K562 (cell line): ENCODE measurements around the gene EDARADD. TPM values are rescaled to one million over a fixed set of nuclear protein-coding genes. Genes with fewer than 3 reads are reported as not detected.
A peak's percentile ranks its signal among the peaks of the same experiment; 100 is the strongest.

Source experiments
- ATAC-seq: fragments of 200-7000 bp; cut with Tn5 transposase; 3 replicates; pipeline ENCODE4 v1.9.1; 2020; ENCODE audit warnings: moderate library complexity
- BruUV-seq: library from RNA; stranded (reverse); fragments of 400-500 nt; replicated peaks from 2 replicates; lab custom pipeline; 2021; lab: Mats Ljungman, UMichigan
- CTCF ChIA-PET: fragments of 300-600 bp; formaldehyde crosslinking; extraction: SDS; loops from one replicate; lab custom pipeline; 2021; ENCODE audit warnings: low intra/inter-chr PET ratio; lab: Yijun Ruan, JAX
- POLR2A ChIA-PET: fragments of 300-600, 350-650 bp; sonication (Branson Sonifier 250); formaldehyde crosslinking; extraction: SDS; loops from one replicate; lab custom pipeline; 2021; ENCODE audit warnings: antibody characterized with exemption, inconsistent platforms; lab: Yijun Ruan, JAX
- DNase-seq, 4 experiments: peaks; one replicate each; pipeline versions ENCODE4 v3.0.0 to v3.0.0-alpha.2; 2011 to 2018; ENCODE audit warnings: low spot score in 3 of 4, mixed read lengths in 3 of 4; ENCODE audit errors: extremely low read depth in 1 of 4
- FAIRE-seq: peaks from 2 replicates; lab custom pipeline; 2011; peaks lifted over from hg19 to GRCh38; lab: Jason Lieb, UNC
- H2AFZ ChIP-seq: 2 replicates; pipeline ENCODE4 v1.6.0; 2011; ENCODE audit warnings: low read depth, low read length, control low read depth, inconsistent platforms
- H3K27ac ChIP-seq: fragments of 200-600 bp; 3 replicates; pipeline ENCODE4 v1.8.0; 2011; ENCODE audit warnings: low read depth, mild to moderate bottlenecking, control low read depth, inconsistent platforms, low read length, moderate library complexity, mixed read lengths; ENCODE audit errors: extremely low read depth
- H3K27me3 ChIP-seq, 2 experiments: fragments of 300-600 bp in 1 of 2; 2 replicates in 1 of 2; 3 replicates in 1 of 2; pipeline versions ENCODE4 v1.6.0 to v1.8.0; 2011; ENCODE audit warnings: inconsistent platforms in 2 of 2, low read length in 2 of 2, mild to moderate bottlenecking in 1 of 2, mixed read lengths in 1 of 2, moderate library complexity in 1 of 2; ENCODE audit not compliant: control insufficient read depth in 2 of 2, insufficient read depth in 2 of 2
- H3K36me3 ChIP-seq: fragments of 300-600 bp; 3 replicates; pipeline ENCODE4 v1.8.0; 2011; ENCODE audit warnings: mild to moderate bottlenecking, low read length, inconsistent platforms; ENCODE audit not compliant: control insufficient read depth, insufficient read depth
- H3K4me1 ChIP-seq, 2 experiments: fragments of 200-600 bp in 1 of 2; replicated peaks in 1 of 2; 2 replicates in 1 of 2; 3 replicates in 1 of 2; pipeline versions ENCODE4 v1.5.1 to v1.8.0; 2011; ENCODE audit warnings: inconsistent platforms in 2 of 2, low read length in 2 of 2, mild to moderate bottlenecking in 1 of 2, mixed read lengths in 1 of 2, moderate library complexity in 1 of 2; ENCODE audit not compliant: control insufficient read depth in 2 of 2, insufficient read depth in 2 of 2
- H3K4me2 ChIP-seq: 2 replicates; pipeline ENCODE4 v1.6.1; 2011; ENCODE audit warnings: low read length, control low read depth, inconsistent platforms, mixed read lengths; ENCODE audit not compliant: insufficient read depth
- H3K4me3 ChIP-seq: fragments of 200-600 bp; sonication (generic), shearing (Covaris generic); 2 replicates; pipeline ENCODE4 v1.5.1; 2016; ENCODE audit warnings: control low read depth, inconsistent platforms
- H3K79me2 ChIP-seq: fragments of 200-600 bp; 3 replicates; pipeline ENCODE4 v1.8.0; 2011; ENCODE audit warnings: low read length, inconsistent platforms; ENCODE audit not compliant: control insufficient read depth, insufficient read depth
- H3K9ac ChIP-seq, 2 experiments: 2 replicates each; pipeline versions ENCODE4 v1.6.0 to v1.6.1; 2011; ENCODE audit warnings: low read depth in 2 of 2, low read length in 2 of 2, control low read depth in 1 of 2, inconsistent platforms in 1 of 2, mild to moderate bottlenecking in 1 of 2, mixed read lengths in 1 of 2; ENCODE audit not compliant: insufficient read depth in 1 of 2
- H3K9me1 ChIP-seq: one replicate; pipeline ENCODE4 v1.6.0; 2011; ENCODE audit warnings: inconsistent platforms, mild to moderate bottlenecking, low read length, moderate library complexity; ENCODE audit not compliant: control insufficient read depth, insufficient read depth
- H3K9me3 ChIP-seq: replicated peaks from 2 replicates; pipeline ENCODE4 v1.5.1; 2011; ENCODE audit warnings: low read depth, low read length, inconsistent platforms; ENCODE audit not compliant: control insufficient read depth, insufficient read depth
- H4K20me1 ChIP-seq: replicated peaks from 2 replicates; pipeline ENCODE4 v1.6.1; 2011; ENCODE audit warnings: low read length, inconsistent platforms, mixed read lengths; ENCODE audit not compliant: control insufficient read depth, insufficient read depth
- CEBPG ChIP-seq, 3 experiments: fragments of 200-800 bp in 1 of 3; sonication (Bioruptor generic) in 1 of 3; sonication (generic) in 1 of 3; formaldehyde crosslinking in 1 of 3; IDR thresholded peaks in 2 of 3; conservative IDR thresholded peaks in 1 of 3; 2 replicates each; pipeline versions ENCODE4 v1.6.1 to v1.8.0; 2016 to 2022; ENCODE audit warnings: missing compliant biosample characterization in 2 of 3, missing genetic modification characterization in 2 of 3, mild to moderate bottlenecking in 1 of 3, missing genetic modification reagents in 1 of 3
- FOXA3 ChIP-seq, 2 experiments: fragments of 450-650 bp in 1 of 2; sonication (generic) in 1 of 2; formaldehyde crosslinking; IDR thresholded peaks in 1 of 2; conservative IDR thresholded peaks in 1 of 2; 2 replicates each; pipeline versions ENCODE4 v1.4.0 to v1.8.0; 2020 to 2022; ENCODE audit warnings: mild to moderate bottlenecking in 2 of 2, missing genetic modification reagents in 1 of 2
- KDM4B ChIP-seq, 2 experiments: fragments of 450-650 bp in 1 of 2; sonication (generic) in 1 of 2; IDR thresholded peaks; 2 replicates each; pipeline ENCODE4 v1.6.1; 2016 to 2017; ENCODE audit warnings: borderline replicate concordance in 2 of 2, antibody characterized with exemption in 1 of 2, low read depth in 1 of 2, mild to moderate bottlenecking in 1 of 2
- MYC ChIP-seq, 2 experiments: fragments of 250-450 bp in 1 of 2; sonication (Bioruptor Pico) in 1 of 2; IDR thresholded peaks; 2 replicates each; pipeline versions ENCODE4 v1.5.1 to v1.6.1; 2012 to 2021; ENCODE audit warnings: low read depth in 2 of 2, borderline replicate concordance in 1 of 2, improper control_type of control experiment in 1 of 2, low read length in 1 of 2, mild to moderate bottlenecking in 1 of 2, moderate library complexity in 1 of 2
- ZNF695 ChIP-seq: fragments of 450-650 bp; formaldehyde crosslinking; IDR thresholded peaks from 2 replicates; pipeline ENCODE4 v1.4.0; 2020; ENCODE audit warnings: mild to moderate bottlenecking, moderate library complexity
- WGBS: fragments of 100-300 bp; shearing (Covaris generic); methylation state at CpG from one replicate; pipeline ENCODE4 v1.1.6; 2016; ENCODE audit warnings: low coverage, mixed read lengths; ENCODE audit not compliant: insufficient coverage; ENCODE audit errors: missing lambda C conversion rate; 5-methylcytosine and 5-hydroxymethylcytosine counted together
- in situ Hi-C: fragments of 300-500 bp; cut with MboI; formaldehyde crosslinking; loops from 4 replicates; pipeline ENCODE4 v1.15.0; 2018; ENCODE audit warnings: inconsistent platforms, mixed read lengths
- intact Hi-C: fragments of 100-400 bp; cut with micrococcal nuclease; formaldehyde crosslinking; loops from 2 replicates; pipeline ENCODE4 v1.14.2; 2022
- polyA plus RNA-seq, 8 experiments: library from polyadenylated mRNA; depleted of rRNA in 4 of 8; stranded (reverse) in 5 of 8; unstranded in 3 of 8; fragments of >200 nt; fragmentation: Nextera tagmentation in 2 of 8; fragmentation: Illumina TruSeq in 1 of 8; extraction: Ambion mirVana in 2 of 8; extraction: Trizol in 1 of 8; gene quantifications; 2 replicates each; pipeline versions ENCODE4 v1.2.1 to v1.2.3, GENCODE V29; 2011 to 2014; ENCODE audit warnings: inconsistent platforms in 1 of 8, missing spikeins in 1 of 8
- total RNA-seq, 7 experiments: library from RNA; depleted of rRNA in 6 of 7; stranded (reverse); fragments of >200 nt in 6 of 7; fragmentation: Illumina TruSeq in 2 of 7; extraction: Trizol in 2 of 7; gene quantifications; 2 replicates each; pipeline versions ENCODE4 v1.2.1 to v1.2.3, GENCODE V29; 2011 to 2021; ENCODE audit warnings: low replicate concordance in 1 of 7

EDARADD gene
- total and polyA plus RNA-seq, 9 of the 15 experiments (the other 6 are each of a cell fraction or from before 2014, with no cell fraction given): 0.46 to 32.4 (median 20.6) TPM

DNA sequence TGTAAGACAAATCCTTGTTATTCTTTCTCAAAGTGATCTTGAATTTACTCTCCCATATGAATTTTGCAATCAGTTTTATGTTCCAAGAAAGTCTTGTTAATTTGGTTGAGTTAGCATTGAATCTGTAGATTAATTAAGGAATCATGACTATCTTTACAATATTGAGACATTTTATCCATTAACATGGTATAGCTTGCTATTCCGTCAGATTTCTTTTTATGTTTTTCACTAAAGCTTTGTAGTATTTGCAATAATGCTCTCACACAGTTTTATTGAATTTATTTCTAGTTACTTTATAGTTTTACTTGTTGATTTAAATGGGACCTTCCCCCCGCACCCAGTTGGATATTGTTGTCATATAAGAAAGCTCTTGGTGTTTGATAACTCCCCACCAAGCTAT, 5.8 kb upstream of the EDARADD start:
- H3K9me1 ChIP-seq: no peaks in the 10 kb centered on the region
- no peaks in the 10 kb centered on the region for H4K20me1 ChIP-seq
- H3K79me2 ChIP-seq: no peaks in the 10 kb centered on the region
- ChIA-PET CTCF (no interaction called here), POLR2A (interaction anchor here (0.7 to 1.7 kb wide), 3 partner anchors 9 to 12 kb away, joined by 3 to 4 read pairs (median 4); no protein-coding TSS in a partner anchor)
- no peak overlapping the region for H3K4me3 ChIP-seq
- no peak for TF ChIP-seq KDM4B (IDR thresholded peaks at IDR 0.05; ENCODE audit: borderline replicate concordance in 2 of 2, low read depth in 1 of 2)
- no peak for TF ChIP-seq MYC (IDR thresholded peaks at IDR 0.05; ENCODE audit: low read depth, low read length)
- no peak for TF ChIP-seq MYC (CRISPR knock-in tag; IDR thresholded peaks at IDR 0.05; ENCODE audit: borderline replicate concordance, low read depth)
- H3K4me1 ChIP-seq: no peaks in the 10 kb centered on the region; a peak in 2 of 5 replicates
- DNase-seq (no peak), ATAC-seq (no peak), FAIRE-seq (no peak)
- WGBS: 61% methylated on average over 2 of the region's 2 CpGs
- no peaks in the 10 kb centered on the region for H3K36me3 ChIP-seq
- in situ Hi-C loops: no loop called here
- H3K9me3 ChIP-seq: no peaks in the 10 kb centered on the region
- H3K27ac ChIP-seq: no peak overlapping the region
- H3K4me2 ChIP-seq: no peak overlapping the region
- no peak overlapping the region for H3K9ac ChIP-seq
- H2AFZ ChIP-seq: no peak overlapping the region
- H3K27me3 ChIP-seq: no peaks in the 10 kb centered on the region
- no TSS peak for BruUV-seq
- intact Hi-C loops: no loop called here

DNA sequence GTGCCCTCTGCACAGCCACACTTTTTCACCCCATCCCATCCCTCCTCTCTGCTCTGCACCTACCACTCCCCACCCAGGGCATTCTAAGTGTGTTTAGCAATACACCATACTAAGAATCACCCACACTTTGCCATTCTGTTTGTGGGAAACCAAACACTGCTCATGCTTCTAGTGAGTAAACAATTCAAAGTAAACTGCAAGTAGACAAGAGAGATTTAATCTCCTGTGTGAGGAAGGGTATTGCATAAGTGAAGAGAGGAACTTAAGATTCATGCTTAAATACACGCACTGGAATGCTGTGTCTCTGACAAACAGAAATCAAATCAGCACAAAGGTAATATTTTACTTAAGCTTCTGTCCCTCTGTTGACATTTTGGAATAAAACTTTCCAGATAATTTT, 4.8 kb upstream of the EDARADD start:
- no peaks in the 10 kb centered on the region for H3K9me3 ChIP-seq
- FAIRE-seq (no peak), DNase-seq (no peak), ATAC-seq (peak; percentile 15; the same call in 2 of the 3 replicates)
- no TSS peak for BruUV-seq
- H3K9me1 ChIP-seq: no peaks in the 10 kb centered on the region
- no peak overlapping the region for H3K4me2 ChIP-seq
- no peak overlapping the region for H3K9ac ChIP-seq
- H3K36me3 ChIP-seq: no peaks in the 10 kb centered on the region
- WGBS: 8% methylated on average over 1 of the region's 1 CpG
- POLR2A ChIA-PET: interaction anchor here (1.0 to 1.3 kb wide), 2 partner anchors 8 to 10 kb away, joined by 3 to 4 read pairs; no protein-coding TSS in a partner anchor
- H4K20me1 ChIP-seq: no peaks in the 10 kb centered on the region
- intact Hi-C loops: no loop called here
- no peaks in the 10 kb centered on the region for H3K79me2 ChIP-seq
- in situ Hi-C loops: no loop called here
- H3K4me1 ChIP-seq: peaks cover 0 to 6% of the 10 kb centered on the region in 2 experiments; a peak in 4 of 5 replicates
- no peaks in the 10 kb centered on the region for H3K27me3 ChIP-seq
- H3K27ac ChIP-seq: no peak overlapping the region
- H3K4me3 ChIP-seq: no peak overlapping the region
- CTCF ChIA-PET: no interaction called here
- H2AFZ ChIP-seq: no peak overlapping the region
- no peak for TF ChIP-seq CEBPG (CRISPR knock-in tag; IDR thresholded peaks at IDR 0.05)
- TF ChIP-seq CEBPG (tag; conservative IDR thresholded peaks at IDR 0.05 in 1 of 2, IDR thresholded peaks at IDR 0.05 in 1 of 2): peak; percentile 58 to 79; a peak in 3 of 4 replicates
- TF ChIP-seq FOXA3 (CRISPR knock-in tag; conservative IDR thresholded peaks at IDR 0.05 in 1 of 2, IDR thresholded peaks at IDR 0.05 in 1 of 2): peak in 1 of 2 experiments; percentile 74; a peak in 2 of 4 replicates
- no peak for TF ChIP-seq ZNF695 (CRISPR knock-in tag)
